C4-2B (cell line): ENCODE measurements around the gene STAG1.

Source experiments
- CTCF ChIP-seq: fragments of 450-650 bp; conservative IDR thresholded peaks from 2 replicates; pipeline ENCODE4 v1.5.1; 2017; ENCODE audit warnings: mild to moderate bottlenecking
- ZFX ChIP-seq: fragments of 450-650 bp; IDR thresholded peaks from 2 replicates; pipeline ENCODE4 v1.6.1; 2017

GRCh38 chr3:136728473-136728872 is 23.7 kb downstream of the STAG1 start:
- TF ChIP-seq CTCF (no peak), ZFX (no peak)
